Endothelial cell (in vitro differentiated cells): Measurements from ENCODE around the gene RELCH. TPM values are rescaled to one million over a fixed set of nuclear protein-coding genes. Genes with fewer than 3 reads are reported as not detected.

Source experiments
- DNase-seq: peaks from one replicate; pipeline ENCODE4 v3.0.0; 2021; ENCODE audit warnings: low spot score
- H3K27ac Mint-ChIP-seq: one replicate; pipeline ENCODE4 v1.8.0; 2021; ENCODE audit warnings: mixed read lengths, inconsistent platforms; ENCODE audit not compliant: unreplicated experiment
- H3K27me3 Mint-ChIP-seq: one replicate; pipeline ENCODE4 v1.8.0; 2021; ENCODE audit warnings: mild to moderate bottlenecking, moderate library complexity, mixed read lengths, inconsistent platforms; ENCODE audit not compliant: unreplicated experiment
- H3K36me3 Mint-ChIP-seq: one replicate; pipeline ENCODE4 v1.8.0; 2021; ENCODE audit warnings: mild to moderate bottlenecking, low read depth, mixed read lengths, inconsistent platforms; ENCODE audit not compliant: unreplicated experiment
- H3K4me1 Mint-ChIP-seq: one replicate; pipeline ENCODE4 v1.8.0; 2021; ENCODE audit warnings: mild to moderate bottlenecking, mixed read lengths, inconsistent platforms; ENCODE audit not compliant: unreplicated experiment
- H3K4me3 Mint-ChIP-seq: one replicate; pipeline ENCODE4 v1.8.0; 2021; ENCODE audit warnings: mild to moderate bottlenecking, mixed read lengths, inconsistent platforms; ENCODE audit not compliant: unreplicated experiment
- H3K9me3 Mint-ChIP-seq: one replicate; pipeline ENCODE4 v1.8.0; 2021; ENCODE audit warnings: mixed read lengths, inconsistent platforms; ENCODE audit not compliant: unreplicated experiment
- CTCF ChIP-seq: fragments of 200-600 bp; sonication (generic); IDR thresholded peaks from one replicate; pipeline ENCODE4 v1.5.0; 2021; ENCODE audit warnings: antibody characterized with exemption; ENCODE audit not compliant: unreplicated experiment
- total RNA-seq: library from RNA; stranded (reverse); fragmentation: NEBNext Ultra II Directional; extraction: Animal tissue kit (Norgen Biotek cat#: 25700); gene quantifications from one replicate; pipeline ENCODE4 v1.2.1, GENCODE V29; 2021; ENCODE audit not compliant: unreplicated experiment

The RELCH gene
- total RNA-seq, 1 donor from 2014 or later = 27.3 TPM

- DNase-seq = no peak
- Mint-ChIP-seq H3K27me3 (no peaks in the 10 kb centered on the region), H3K36me3 (no peaks in the 10 kb centered on the region), H3K9me3 (no peaks in the 10 kb centered on the region), H3K4me3 (no peak overlapping the region), H3K27ac (no peak overlapping the region), H3K4me1 (peaks cover 15% of the 10 kb centered on the region)
- no peak for TF ChIP-seq CTCF
Observed at GRCh38 chr18:62179213-62179612, 7.8 kb upstream of the RELCH start.

DNA sequence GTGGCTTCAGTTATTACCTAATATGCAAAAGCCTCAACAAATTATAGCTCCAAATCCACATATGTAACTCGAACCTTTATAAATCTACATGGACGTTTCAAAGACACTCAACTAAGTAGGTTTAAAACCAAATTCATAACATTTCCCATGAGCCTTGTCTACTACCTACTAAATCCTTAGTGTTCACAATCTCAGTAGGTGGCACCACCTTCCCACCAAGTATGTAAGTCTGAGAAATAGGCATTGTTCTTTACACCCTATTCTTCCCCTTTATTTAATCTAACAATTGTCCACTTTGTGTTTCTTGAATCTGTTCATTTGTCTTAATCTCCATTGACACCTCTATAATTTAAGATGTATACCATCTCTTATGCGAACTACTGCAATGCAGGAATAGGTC is 4.8 kb upstream of the RELCH start:
- H3K9me3 Mint-ChIP-seq = no peaks in the 10 kb centered on the region
- H3K36me3 Mint-ChIP-seq = no peaks in the 10 kb centered on the region
- no peak for DNase-seq
- no peak for TF ChIP-seq CTCF
- no peak overlapping the region for H3K27ac Mint-ChIP-seq
- H3K27me3 Mint-ChIP-seq = peaks cover 2% of the 10 kb centered on the region
- H3K4me3 Mint-ChIP-seq = no peak overlapping the region
- peaks cover 18% of the 10 kb centered on the region for H3K4me1 Mint-ChIP-seq

GRCh38 chr18:62183578-62184195 is 3.4 kb upstream of the RELCH start:
- Mint-ChIP-seq H3K9me3 (no peaks in the 10 kb centered on the region), H3K27ac (no peak overlapping the region), H3K4me1 (peaks cover 16% of the 10 kb centered on the region), H3K4me3 (no peak overlapping the region), H3K36me3 (no peaks in the 10 kb centered on the region), H3K27me3 (peaks cover 2% of the 10 kb centered on the region)
- DNase-seq = peak; percentile 38
- TF ChIP-seq CTCF = peak; percentile 94

GRCh38 chr18:62186499-62186773 is 619 bp upstream of the RELCH start:
- H3K4me3 Mint-ChIP-seq = peak overlapping the region; percentile 100
- DNase-seq = no peak
- TF ChIP-seq CTCF = no peak
- H3K27ac Mint-ChIP-seq = peak overlapping the region; percentile 95
- no peaks in the 10 kb centered on the region for H3K9me3 Mint-ChIP-seq
- H3K27me3 Mint-ChIP-seq = peaks cover 2% of the 10 kb centered on the region
- H3K36me3 Mint-ChIP-seq = no peaks in the 10 kb centered on the region
- peaks cover 27% of the 10 kb centered on the region for H3K4me1 Mint-ChIP-seq

DNA sequence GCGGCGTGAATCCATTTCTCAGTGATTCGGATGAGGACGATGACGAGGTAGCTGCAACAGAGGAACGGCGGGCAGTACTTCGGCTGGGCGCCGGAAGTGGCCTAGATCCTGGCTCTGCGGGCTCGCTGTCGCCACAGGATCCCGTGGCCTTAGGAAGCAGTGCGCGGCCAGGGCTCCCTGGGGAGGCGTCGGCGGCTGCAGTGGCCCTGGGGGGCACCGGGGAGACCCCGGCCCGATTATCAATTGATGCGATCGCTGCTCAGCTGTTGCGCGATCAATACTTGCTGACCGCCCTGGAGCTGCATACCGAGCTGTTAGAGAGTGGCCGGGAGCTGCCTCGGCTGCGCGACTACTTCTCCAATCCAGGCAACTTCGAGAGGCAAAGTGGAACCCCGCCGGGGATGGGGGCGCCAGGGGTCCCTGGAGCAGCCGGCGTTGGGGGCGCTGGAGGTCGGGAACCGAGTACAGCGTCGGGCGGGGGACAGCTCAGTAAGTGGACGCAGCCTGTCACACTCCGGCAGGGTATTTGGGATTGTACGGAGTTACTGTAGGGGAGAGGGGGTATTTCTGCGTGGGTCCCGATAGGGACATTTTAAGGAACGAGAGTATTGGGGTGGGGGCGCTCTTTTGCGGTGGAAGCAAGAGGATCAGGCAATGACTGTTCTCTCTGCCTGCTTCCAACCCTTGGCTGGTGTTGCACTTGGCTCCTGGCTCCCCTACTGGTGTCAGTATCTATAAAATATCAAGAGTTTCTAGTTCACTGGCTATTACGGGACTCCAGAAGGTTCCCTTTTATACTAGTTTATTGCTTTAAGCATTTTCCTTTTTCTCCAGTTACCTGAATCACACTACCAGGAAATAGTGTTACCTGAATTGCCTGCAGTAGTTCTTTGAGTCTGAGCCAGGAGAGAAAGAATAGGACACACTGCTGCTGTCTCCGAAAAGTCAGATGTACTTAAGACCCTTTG is 772 bp downstream of the RELCH start:
- Mint-ChIP-seq H3K4me1 (peaks cover 27% of the 10 kb centered on the region), H3K27me3 (peaks cover 4% of the 10 kb centered on the region)

More for the DNA sequence above, 772 bp downstream of the RELCH start:
- H3K9me3 Mint-ChIP-seq = no peaks in the 10 kb centered on the region
- H3K27ac Mint-ChIP-seq = peak overlapping the region; percentile 95
- DNase-seq = peak; percentile 21
- H3K4me3 Mint-ChIP-seq = peak overlapping the region; percentile 100
- H3K36me3 Mint-ChIP-seq = peaks cover 3% of the 10 kb centered on the region
- TF ChIP-seq CTCF = no peak
